NCI-H69 (cell line): ENCODE data around the gene MRTFA.
"Not testable (repeated sequence)": the region's sequence is repeated elsewhere in the genome, so short reads cannot be mapped to it uniquely, and the experiment has no call there.

Experiments used
- DNase-seq: peaks from one replicate; lab custom pipeline; 2025; lab: John Stamatoyannopoulos, UW

The MRTFA gene

GRCh38 chr22:40636380-40637182 lies at the start of gene MRTFA:
Gene MRTFA, minus strand, starts transcription at chr22:40636719.
- DNase-seq: peak; percentile 100

DNA sequence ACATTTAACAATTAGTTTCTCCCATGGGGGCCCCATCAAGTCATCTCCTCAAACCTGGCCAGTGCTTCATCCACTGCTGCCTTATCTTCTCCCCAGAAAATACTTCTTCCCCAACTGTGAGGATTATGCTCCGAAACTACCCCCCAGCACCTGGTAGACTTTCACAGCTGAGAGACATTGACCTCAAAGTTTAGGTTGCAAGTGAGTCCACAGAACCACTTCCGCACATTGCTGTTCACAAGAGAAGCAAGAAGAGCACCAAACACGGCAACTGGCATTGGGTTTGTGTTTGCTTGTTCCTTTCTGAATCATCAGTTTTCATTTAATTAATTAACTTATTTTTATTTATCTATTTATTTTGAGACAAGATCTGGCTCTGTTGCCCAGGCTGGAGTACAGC lies 48.9 kb upstream of the MRTFA start:
- no peak for DNase-seq

DNA sequence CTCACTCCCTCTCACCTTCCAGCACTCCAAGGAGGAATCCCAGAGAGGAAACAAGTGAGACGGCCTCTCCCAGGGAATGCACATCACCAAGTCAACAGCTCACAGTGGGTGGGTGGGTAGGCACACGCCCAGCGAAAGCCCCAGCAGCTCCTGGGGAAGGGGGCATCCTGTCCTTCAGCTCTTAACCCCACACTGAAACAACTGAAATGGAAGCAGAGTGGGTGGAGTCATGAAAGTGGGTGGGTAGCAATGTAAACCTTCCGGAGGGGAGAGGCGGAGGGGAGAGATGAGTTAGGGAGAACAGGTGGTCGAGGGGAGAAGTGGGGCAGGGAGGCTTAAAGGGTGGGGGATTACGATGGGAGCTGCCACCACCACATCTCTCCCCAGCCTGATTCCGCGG lies 48.2 kb upstream of the MRTFA start:
- peak; percentile 83 for DNase-seq

GRCh38 chr22:40681451-40681850 lies 44.9 kb upstream of the MRTFA start:
- DNase-seq: no peak

DNA sequence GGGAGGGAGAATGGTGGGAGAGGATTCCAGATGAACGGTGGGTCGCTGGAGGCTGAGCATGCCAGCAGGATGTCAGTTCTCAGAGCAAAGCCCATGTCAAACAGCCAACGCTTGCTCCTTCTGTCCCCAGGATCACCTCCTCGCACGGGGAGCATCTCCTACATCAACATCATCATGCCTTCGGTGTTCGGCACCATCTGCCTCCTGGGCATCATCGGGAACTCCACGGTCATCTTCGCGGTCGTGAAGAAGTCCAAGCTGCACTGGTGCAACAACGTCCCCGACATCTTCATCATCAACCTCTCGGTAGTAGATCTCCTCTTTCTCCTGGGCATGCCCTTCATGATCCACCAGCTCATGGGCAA lies 44.3 kb upstream of the MRTFA start:
- DNase-seq: no peak

DNA sequence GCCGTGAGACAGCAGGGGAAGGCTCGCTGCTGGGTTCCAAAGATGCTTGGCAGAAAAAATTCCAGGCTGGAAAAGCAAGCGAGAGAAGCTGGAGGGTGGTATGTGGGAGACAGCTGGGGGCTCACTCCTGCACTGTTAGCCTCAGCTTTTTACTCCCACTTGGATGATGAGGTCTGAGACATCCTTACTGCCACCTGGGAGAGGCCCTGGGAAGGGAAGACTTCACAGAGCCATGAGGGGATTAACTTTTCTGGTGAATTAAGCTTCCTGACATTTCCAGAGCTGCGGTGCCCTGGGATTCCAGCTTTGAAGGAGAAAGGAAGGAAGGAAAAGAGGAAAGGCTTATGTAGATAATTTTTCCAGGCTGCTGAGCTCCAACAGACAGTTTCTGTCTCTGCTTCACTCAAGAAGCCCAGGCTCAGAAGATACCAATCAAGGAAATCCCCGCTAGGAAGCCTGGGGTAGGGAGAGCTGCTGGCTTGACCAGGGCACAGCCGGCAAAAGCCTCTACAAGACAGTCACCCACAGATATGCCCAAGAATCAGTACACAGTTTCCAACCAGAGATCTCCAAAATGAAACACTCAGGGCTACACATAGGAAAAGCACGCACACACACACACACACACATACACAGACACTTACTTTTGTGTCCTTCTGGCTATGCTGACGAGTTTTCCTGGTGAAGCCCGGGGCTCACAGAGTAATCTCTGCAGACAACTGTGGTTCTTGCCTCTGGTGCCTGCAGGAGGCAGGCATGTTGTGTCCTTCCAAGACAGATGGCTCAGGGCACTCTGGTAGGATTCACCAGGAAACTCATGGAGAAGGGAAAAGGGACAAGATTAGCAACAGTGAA lies 43.7 kb upstream of the MRTFA start:
- peak; percentile 64 for DNase-seq

GRCh38 chr22:40679249-40679963 lies 42.9 kb upstream of the MRTFA start, which contains the start of gene MCHR1:
Gene MCHR1, plus strand, starts transcription at chr22:40679484. Its CDS starts 169 bp downstream, at chr22:40679653.
- no peak for DNase-seq

- no peak for DNase-seq
Measured at GRCh38 chr22:40678493-40679248, 42.2 kb upstream of the MRTFA start.

DNA sequence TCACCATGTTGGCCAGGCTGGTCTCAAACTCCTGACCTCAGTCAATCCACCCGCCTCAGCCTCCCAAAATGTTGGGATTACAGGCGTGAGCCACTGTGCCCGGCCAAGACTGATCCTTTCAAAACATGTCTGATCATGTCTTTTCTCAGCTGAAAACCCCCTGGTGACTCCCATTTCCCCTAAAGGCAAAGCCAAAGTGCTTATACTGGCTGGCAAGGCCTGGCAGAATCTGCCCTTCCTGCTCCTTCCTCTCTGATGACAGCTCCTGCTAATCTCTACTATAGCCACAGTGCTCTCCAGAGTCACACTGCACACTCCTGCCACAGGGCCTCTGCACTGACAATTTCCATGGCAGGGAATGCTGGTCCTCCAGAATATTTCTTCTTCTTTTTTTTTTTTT lies 40.1 kb upstream of the MRTFA start:
- DNase-seq: peak; percentile 88

DNA sequence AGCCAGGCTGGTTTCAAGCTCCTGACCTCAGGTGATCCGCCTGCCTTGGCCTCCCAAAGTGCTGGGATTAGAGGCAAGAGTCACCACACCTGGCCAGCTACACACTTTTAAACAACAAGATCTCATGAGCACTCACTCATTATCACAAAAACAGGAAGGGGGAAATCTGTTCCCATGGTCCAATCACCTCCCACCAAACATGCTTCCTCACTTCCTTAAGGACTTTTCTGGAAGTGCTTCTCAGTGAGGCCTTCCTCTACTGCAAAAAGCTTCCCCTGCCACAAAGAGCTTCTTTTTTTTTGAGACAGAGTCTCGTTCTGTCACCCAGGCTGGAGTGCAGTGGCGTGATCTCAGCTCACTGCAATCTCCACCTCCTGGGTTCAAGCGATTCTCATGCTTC lies 39.6 kb upstream of the MRTFA start:
- DNase-seq: not testable (repeated sequence)

- no peak for DNase-seq
Measured at GRCh38 chr22:40674274-40674673, 37.8 kb upstream of the MRTFA start.

GRCh38 chr22:40673017-40673416 lies 36.5 kb upstream of the MRTFA start:
- DNase-seq: no peak

DNA sequence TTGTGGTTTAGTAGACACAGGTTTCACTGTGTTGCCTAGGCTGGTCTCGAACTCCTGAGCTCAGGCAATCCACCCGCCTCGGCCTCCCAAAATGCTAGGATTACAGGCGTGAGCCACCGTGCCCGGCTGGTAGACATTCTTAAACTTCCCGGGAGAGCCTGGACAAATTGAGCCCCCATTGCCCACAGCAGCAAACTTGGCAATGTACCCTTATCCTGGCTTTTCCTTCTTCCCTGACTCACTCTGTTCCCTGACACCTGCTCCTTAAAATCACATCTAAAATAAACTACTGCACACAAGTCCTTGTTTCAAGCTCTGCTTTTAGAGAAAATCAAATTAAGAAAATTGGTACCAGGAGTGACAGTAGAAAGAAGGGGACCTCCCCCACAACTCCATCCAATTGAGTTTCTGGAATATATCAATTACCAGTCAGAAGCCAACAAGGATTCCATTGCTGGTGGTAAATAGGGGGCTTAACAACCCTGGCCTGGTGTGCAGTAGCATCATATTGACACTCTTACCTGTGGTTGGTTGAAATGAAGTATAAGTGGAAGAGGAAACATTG lies 35.4 kb upstream of the MRTFA start:
- DNase-seq: no peak

GRCh38 chr22:40671369-40671768 lies 34.9 kb upstream of the MRTFA start:
- DNase-seq: no peak

GRCh38 chr22:40670058-40670457 lies 33.5 kb upstream of the MRTFA start:
- no peak for DNase-seq

GRCh38 chr22:40668611-40669411 lies 32.3 kb upstream of the MRTFA start:
- DNase-seq: no peak

DNA sequence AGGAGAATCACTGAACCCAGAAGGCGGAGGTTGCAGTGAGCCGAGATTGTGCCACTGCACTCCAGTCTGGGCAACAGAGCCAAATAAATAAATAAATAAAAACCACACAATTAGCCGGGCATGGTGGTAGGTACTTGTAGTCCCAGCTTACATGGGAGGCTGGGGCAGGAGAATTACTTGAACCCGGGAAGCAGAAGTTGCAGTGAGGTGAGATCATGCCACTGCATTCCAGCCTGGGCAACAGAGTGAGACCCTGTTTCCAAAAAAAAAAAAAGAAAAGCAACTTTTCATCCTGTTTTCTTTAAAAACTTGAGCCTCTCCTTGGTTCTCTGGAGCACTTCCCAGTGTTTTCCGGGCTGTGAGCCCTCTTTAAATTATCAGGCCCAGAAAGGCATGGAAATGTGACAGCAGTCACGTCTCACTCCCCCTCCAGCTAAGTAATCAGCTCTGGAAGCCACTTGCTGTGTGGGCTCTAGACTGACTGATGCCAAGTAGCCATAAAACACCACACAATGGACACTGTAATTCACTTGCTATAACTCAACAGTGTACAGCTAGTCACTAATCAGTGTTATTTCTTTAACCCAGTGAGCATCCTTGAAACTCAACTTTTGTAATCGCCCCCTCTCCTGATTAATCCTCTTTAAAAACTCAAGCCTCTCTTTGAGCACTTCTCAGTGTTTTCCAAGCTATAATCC lies 29.8 kb upstream of the MRTFA start:
- DNase-seq: peak; percentile 60

- DNase-seq: no peak
Measured at GRCh38 chr22:40665312-40665711, 28.8 kb upstream of the MRTFA start.

DNA sequence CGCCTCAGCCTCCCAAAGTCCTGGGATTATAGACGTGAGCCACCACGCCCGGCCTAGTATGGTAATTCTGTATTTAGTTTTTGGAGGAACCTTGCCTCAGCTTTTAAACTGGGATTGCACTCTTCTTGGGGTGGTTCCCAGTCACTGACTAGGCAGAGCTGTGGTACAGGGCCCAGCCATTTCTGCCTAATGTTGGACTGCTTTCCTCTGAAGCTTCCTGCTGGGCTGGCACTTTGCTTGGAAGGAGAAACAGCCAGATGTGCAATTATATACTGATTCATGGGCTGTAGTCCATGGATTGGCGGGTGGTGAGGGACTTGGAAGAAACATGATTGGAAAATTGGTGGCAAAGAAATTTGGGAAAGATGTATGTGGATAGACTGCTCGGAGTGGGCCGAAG lies 25.2 kb upstream of the MRTFA start:
- DNase-seq: no peak

DNA sequence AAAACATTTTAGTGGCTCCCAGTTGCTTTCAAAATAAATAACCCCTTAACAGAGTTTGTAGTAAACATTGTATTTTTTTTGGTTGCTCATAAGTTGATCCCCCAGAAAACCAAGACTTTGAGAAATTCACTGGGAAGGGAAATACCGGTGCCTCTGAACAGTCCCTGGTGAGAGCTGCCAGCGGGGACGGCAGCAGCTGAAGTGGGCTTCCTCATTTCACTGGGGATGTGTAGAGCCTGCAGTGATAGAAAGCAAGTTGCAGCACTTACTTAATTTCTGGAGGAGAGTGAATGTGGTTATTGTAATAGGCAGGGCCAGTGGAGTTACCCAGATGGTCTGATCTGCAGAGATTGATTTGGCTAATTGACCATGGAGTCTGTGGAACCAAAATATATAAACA lies 24.2 kb upstream of the MRTFA start:
- no peak for DNase-seq
